ENCODE measurements around the gene ARSI.

Gene ARSI

GRCh38 chr5:150278916-150279315 lies 23.8 kb downstream of the ARSI start:
- H3K9me3 ChIP-seq (ENCODE audit: control insufficient read depth, low read length): no peaks in the 10 kb centered on the region
- no peaks in the 10 kb centered on the region for H3K36me3 ChIP-seq (ENCODE audit: control insufficient read depth, insufficient read depth, low read length)
- peaks cover 23% of the 10 kb centered on the region for H3K4me1 ChIP-seq (ENCODE audit: control insufficient read depth, insufficient read depth, low read length, poor library complexity, severe bottlenecking)
- WGBS, 2 experiments (ENCODE audit: insufficient coverage in 2 of 2): 81 to 83% methylated on average over 3 of the region's 6 CpGs
- H3K27ac ChIP-seq (ENCODE audit: low read depth, low read length, severe bottlenecking): no peak overlapping the region
- H3K4me3 ChIP-seq (ENCODE audit: extremely low read depth, insufficient read depth, low read length, poor library complexity, severe bottlenecking): no peak overlapping the region

GRCh38 chr5:150278046-150278730 lies 24.5 kb downstream of the ARSI start:
- Histone ChIP-seq H3K4me1 (ENCODE audit: control insufficient read depth, insufficient read depth, low read length, poor library complexity, severe bottlenecking) (peaks cover 23% of the 10 kb centered on the region), H3K27ac (ENCODE audit: low read depth, low read length, severe bottlenecking) (no peak overlapping the region), H3K36me3 (ENCODE audit: control insufficient read depth, insufficient read depth, low read length) (no peaks in the 10 kb centered on the region), H3K4me3 (ENCODE audit: extremely low read depth, insufficient read depth, low read length, poor library complexity, severe bottlenecking) (no peak overlapping the region), H3K9me3 (ENCODE audit: control insufficient read depth, low read length) (no peaks in the 10 kb centered on the region)
- WGBS, 2 experiments (ENCODE audit: insufficient coverage in 2 of 2): 60 to 71% methylated on average over 3 to 6 of the region's 7 CpGs

- Histone ChIP-seq H3K4me3 (ENCODE audit: extremely low read depth, insufficient read depth, low read length, poor library complexity, severe bottlenecking) (no peak overlapping the region), H3K9me3 (ENCODE audit: control insufficient read depth, low read length) (no peaks in the 10 kb centered on the region), H3K4me1 (ENCODE audit: control insufficient read depth, insufficient read depth, low read length, poor library complexity, severe bottlenecking) (peaks cover 23% of the 10 kb centered on the region), H3K27ac (ENCODE audit: low read depth, low read length, severe bottlenecking) (no peak overlapping the region), H3K36me3 (ENCODE audit: control insufficient read depth, insufficient read depth, low read length) (no peaks in the 10 kb centered on the region)
- 88 to 91% methylated on average over 4 of the region's 4 CpGs for WGBS, 2 experiments (ENCODE audit: insufficient coverage in 2 of 2)
Measured at GRCh38 chr5:150277043-150277442, 25.7 kb downstream of the ARSI start.

GRCh38 chr5:150274811-150275210 lies 27.9 kb downstream of the ARSI start:
- Histone ChIP-seq H3K27ac (ENCODE audit: low read depth, low read length, severe bottlenecking) (no peak overlapping the region), H3K9me3 (ENCODE audit: control insufficient read depth, low read length) (no peaks in the 10 kb centered on the region)

GRCh38 chr5:150272531-150272930 lies 30.2 kb downstream of the ARSI start:
- Histone ChIP-seq H3K4me1 (ENCODE audit: control insufficient read depth, insufficient read depth, low read length, poor library complexity, severe bottlenecking) (no peaks in the 10 kb centered on the region), H3K4me3 (ENCODE audit: extremely low read depth, insufficient read depth, low read length, poor library complexity, severe bottlenecking) (no peak overlapping the region), H3K27ac (ENCODE audit: low read depth, low read length, severe bottlenecking) (no peak overlapping the region), H3K9me3 (ENCODE audit: control insufficient read depth, low read length) (no peaks in the 10 kb centered on the region), H3K36me3 (ENCODE audit: control insufficient read depth, insufficient read depth, low read length) (no peaks in the 10 kb centered on the region)
- WGBS, 2 experiments (ENCODE audit: insufficient coverage in 2 of 2): 32 to 33% methylated on average over 1 to 3 of the region's 5 CpGs

More at GRCh38 chr5:150274811-150275210, 27.9 kb downstream of the ARSI start:
- H3K36me3 ChIP-seq (ENCODE audit: control insufficient read depth, insufficient read depth, low read length): no peaks in the 10 kb centered on the region
- 93 to 98% methylated on average over 4 of the region's 4 CpGs for WGBS, 2 experiments (ENCODE audit: insufficient coverage in 2 of 2)
- H3K4me1 ChIP-seq (ENCODE audit: control insufficient read depth, insufficient read depth, low read length, poor library complexity, severe bottlenecking): peaks cover 20% of the 10 kb centered on the region
- no peak overlapping the region for H3K4me3 ChIP-seq (ENCODE audit: extremely low read depth, insufficient read depth, low read length, poor library complexity, severe bottlenecking)

- H3K4me1 ChIP-seq (ENCODE audit: control insufficient read depth, insufficient read depth, low read length, poor library complexity, severe bottlenecking): no peaks in the 10 kb centered on the region
- no peak overlapping the region for H3K4me3 ChIP-seq (ENCODE audit: extremely low read depth, insufficient read depth, low read length, poor library complexity, severe bottlenecking)
- no peaks in the 10 kb centered on the region for H3K9me3 ChIP-seq (ENCODE audit: control insufficient read depth, low read length)
- no peaks in the 10 kb centered on the region for H3K36me3 ChIP-seq (ENCODE audit: control insufficient read depth, insufficient read depth, low read length)
- H3K27ac ChIP-seq (ENCODE audit: low read depth, low read length, severe bottlenecking): no peak overlapping the region
- 94 to 100% methylated on average over 2 to 5 of the region's 5 CpGs for WGBS, 2 experiments (ENCODE audit: insufficient coverage in 2 of 2)
Measured at GRCh38 chr5:150271923-150272322, 30.8 kb downstream of the ARSI start.

GRCh38 chr5:150271296-150271692 lies 31.4 kb downstream of the ARSI start:
- Histone ChIP-seq H3K9me3 (ENCODE audit: control insufficient read depth, low read length) (no peaks in the 10 kb centered on the region), H3K4me3 (ENCODE audit: extremely low read depth, insufficient read depth, low read length, poor library complexity, severe bottlenecking) (no peak overlapping the region)
- 88 to 89% methylated on average over 7 to 8 of the region's 8 CpGs for WGBS, 2 experiments (ENCODE audit: insufficient coverage in 2 of 2)

GRCh38 chr5:150270541-150271295 lies 32.0 kb downstream of the ARSI start:
- no peak overlapping the region for H3K27ac ChIP-seq (ENCODE audit: low read depth, low read length, severe bottlenecking)
- no peaks in the 10 kb centered on the region for H3K36me3 ChIP-seq (ENCODE audit: control insufficient read depth, insufficient read depth, low read length)
- H3K9me3 ChIP-seq (ENCODE audit: control insufficient read depth, low read length): no peaks in the 10 kb centered on the region
- H3K4me1 ChIP-seq (ENCODE audit: control insufficient read depth, insufficient read depth, low read length, poor library complexity, severe bottlenecking): no peaks in the 10 kb centered on the region
- H3K4me3 ChIP-seq (ENCODE audit: extremely low read depth, insufficient read depth, low read length, poor library complexity, severe bottlenecking): no peak overlapping the region
- 57 to 97% methylated on average over 5 to 8 of the region's 12 CpGs for WGBS, 2 experiments (ENCODE audit: insufficient coverage in 2 of 2)

More at GRCh38 chr5:150271296-150271692, 31.4 kb downstream of the ARSI start:
- H3K4me1 ChIP-seq (ENCODE audit: control insufficient read depth, insufficient read depth, low read length, poor library complexity, severe bottlenecking): no peaks in the 10 kb centered on the region
- no peaks in the 10 kb centered on the region for H3K36me3 ChIP-seq (ENCODE audit: control insufficient read depth, insufficient read depth, low read length)
- H3K27ac ChIP-seq (ENCODE audit: low read depth, low read length, severe bottlenecking): no peak overlapping the region

- no peak overlapping the region for H3K27ac ChIP-seq (ENCODE audit: low read depth, low read length, severe bottlenecking)
- WGBS, 2 experiments (ENCODE audit: insufficient coverage in 2 of 2): no CpG with 5 or more reads among the region's 4 CpGs
- no peaks in the 10 kb centered on the region for H3K9me3 ChIP-seq (ENCODE audit: control insufficient read depth, low read length)
- H3K4me3 ChIP-seq (ENCODE audit: extremely low read depth, insufficient read depth, low read length, poor library complexity, severe bottlenecking): no peak overlapping the region
- H3K36me3 ChIP-seq (ENCODE audit: control insufficient read depth, insufficient read depth, low read length): no peaks in the 10 kb centered on the region
- H3K4me1 ChIP-seq (ENCODE audit: control insufficient read depth, insufficient read depth, low read length, poor library complexity, severe bottlenecking): peaks cover 13% of the 10 kb centered on the region
Measured at GRCh38 chr5:150266871-150267291, 35.8 kb downstream of the ARSI start.

- Histone ChIP-seq H3K9me3 (ENCODE audit: control insufficient read depth, low read length) (no peaks in the 10 kb centered on the region), H3K36me3 (ENCODE audit: control insufficient read depth, insufficient read depth, low read length) (no peaks in the 10 kb centered on the region), H3K27ac (ENCODE audit: low read depth, low read length, severe bottlenecking) (no peak overlapping the region), H3K4me3 (ENCODE audit: extremely low read depth, insufficient read depth, low read length, poor library complexity, severe bottlenecking) (no peak overlapping the region), H3K4me1 (ENCODE audit: control insufficient read depth, insufficient read depth, low read length, poor library complexity, severe bottlenecking) (peaks cover 22% of the 10 kb centered on the region)
- 82 to 84% methylated on average over 2 to 3 of the region's 6 CpGs for WGBS, 2 experiments (ENCODE audit: insufficient coverage in 2 of 2)
Measured at GRCh38 chr5:150265870-150266383, 36.8 kb downstream of the ARSI start.

Measured in mesodermal cell (in vitro differentiated cells).